WERI-Rb-1 (cell line): ENCODE measurements around the gene TMEM92.

Source experiments
- DNase-seq: peaks from one replicate; pipeline ENCODE4 v3.0.0-alpha.2; 2020
- H3K27ac ChIP-seq: fragments of 250-450 bp; sonication (Bioruptor Pico); 2 replicates; pipeline ENCODE4 v1.5.1; 2020; ENCODE audit warnings: mild to moderate bottlenecking, moderate library complexity
- H3K27me3 ChIP-seq: fragments of 250-450 bp; sonication (Bioruptor Pico); 2 replicates; pipeline ENCODE4 v1.5.1; 2021; ENCODE audit warnings: mild to moderate bottlenecking, low read depth, moderate library complexity; ENCODE audit not compliant: insufficient read depth, severe bottlenecking
- H3K36me3 ChIP-seq: fragments of 250-450 bp; sonication (Bioruptor Pico); 2 replicates; pipeline ENCODE4 v1.5.1; 2020; ENCODE audit warnings: mild to moderate bottlenecking, moderate library complexity
- H3K4me3 ChIP-seq: 2 replicates; pipeline ENCODE4 v1.5.1; 2011; ENCODE audit warnings: low read depth, mild to moderate bottlenecking, control low read depth, low read length
- H3K9me3 ChIP-seq: fragments of 250-450 bp; sonication (Bioruptor Pico); 2 replicates; pipeline ENCODE4 v1.5.1; 2021; ENCODE audit warnings: mild to moderate bottlenecking, moderate library complexity; ENCODE audit not compliant: severe bottlenecking
- CTCF ChIP-seq: IDR thresholded peaks from 2 replicates; pipeline ENCODE4 v1.5.1; 2011; ENCODE audit warnings: low read depth, mild to moderate bottlenecking, control low read depth, inconsistent platforms, low read length

The TMEM92 gene

DNA sequence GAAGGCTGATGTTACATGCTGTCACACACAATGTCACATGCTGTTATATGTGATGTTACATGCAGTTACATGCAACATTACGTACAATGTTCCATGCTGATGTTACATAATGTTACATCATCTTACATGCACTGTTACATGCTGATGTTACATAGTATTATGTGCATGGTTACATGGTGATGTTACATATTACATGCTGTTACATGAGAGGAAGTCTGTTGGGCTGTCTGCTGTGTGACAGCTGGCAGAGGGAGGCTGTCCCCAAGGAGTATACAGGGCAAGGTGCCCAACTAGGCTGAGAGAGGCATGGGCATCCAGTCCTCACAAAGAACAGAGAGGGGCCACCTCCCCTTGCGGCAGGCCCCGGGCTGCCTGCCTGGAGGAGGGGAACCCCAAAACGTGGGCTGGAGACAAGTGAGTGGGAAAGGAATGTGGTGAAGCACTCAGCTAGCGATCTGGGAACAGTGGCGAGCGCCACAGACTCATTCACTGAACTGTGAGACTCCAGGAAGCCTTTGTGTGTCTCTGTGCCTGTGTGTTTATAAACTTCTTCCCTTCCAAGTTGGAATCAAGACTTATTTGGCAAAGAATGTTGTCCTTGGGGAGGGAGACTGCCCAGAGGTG, 30.6 kb downstream of the TMEM92 start:
- no peak overlapping the region for H3K27ac ChIP-seq
- no peak for TF ChIP-seq CTCF
- H3K27me3 ChIP-seq, result no peaks in the 10 kb centered on the region
- peaks cover 9% of the 10 kb centered on the region for H3K9me3 ChIP-seq
- no peak for DNase-seq
- H3K4me3 ChIP-seq, result no peak overlapping the region
- H3K36me3 ChIP-seq, result no peaks in the 10 kb centered on the region

- no peaks in the 10 kb centered on the region for H3K36me3 ChIP-seq
- no peak for DNase-seq
- TF ChIP-seq CTCF, result no peak
These were observed 33.4 kb downstream of the TMEM92 start for GRCh38 chr17:50307654-50308053.

DNA sequence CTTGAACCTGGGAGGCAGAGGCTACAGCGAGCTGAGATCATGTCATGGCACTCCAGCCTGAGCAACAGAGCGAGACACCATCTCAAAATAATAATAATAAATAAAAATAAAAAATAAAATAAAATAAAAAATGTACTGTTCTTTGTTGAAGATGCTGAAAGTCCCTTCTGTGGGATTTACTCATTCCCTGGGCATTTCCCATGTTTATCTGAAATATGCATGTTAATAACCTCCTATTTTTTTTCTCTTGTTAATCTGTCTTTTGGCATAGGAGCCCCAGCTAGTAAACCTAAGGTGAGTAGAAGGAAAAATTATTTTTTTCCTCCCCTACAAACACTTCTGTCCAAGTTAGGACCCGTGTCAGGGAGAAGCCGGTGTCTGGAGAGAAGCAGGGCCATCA, 34.4 kb downstream of the TMEM92 start:
- Histone ChIP-seq H3K9me3 (peaks cover 12% of the 10 kb centered on the region), H3K27ac (peak overlapping the region; percentile 77), H3K36me3 (no peaks in the 10 kb centered on the region), H3K4me3 (no peak overlapping the region), H3K27me3 (no peaks in the 10 kb centered on the region)
- DNase-seq, result no peak
- no peak for TF ChIP-seq CTCF

More at GRCh38 chr17:50307654-50308053, 33.4 kb downstream of the TMEM92 start:
- no peak overlapping the region for H3K4me3 ChIP-seq
- H3K27me3 ChIP-seq, result no peaks in the 10 kb centered on the region
- no peak overlapping the region; the same call in 1 of the 2 replicates for H3K27ac ChIP-seq
- H3K9me3 ChIP-seq, result peaks cover 12% of the 10 kb centered on the region

DNA sequence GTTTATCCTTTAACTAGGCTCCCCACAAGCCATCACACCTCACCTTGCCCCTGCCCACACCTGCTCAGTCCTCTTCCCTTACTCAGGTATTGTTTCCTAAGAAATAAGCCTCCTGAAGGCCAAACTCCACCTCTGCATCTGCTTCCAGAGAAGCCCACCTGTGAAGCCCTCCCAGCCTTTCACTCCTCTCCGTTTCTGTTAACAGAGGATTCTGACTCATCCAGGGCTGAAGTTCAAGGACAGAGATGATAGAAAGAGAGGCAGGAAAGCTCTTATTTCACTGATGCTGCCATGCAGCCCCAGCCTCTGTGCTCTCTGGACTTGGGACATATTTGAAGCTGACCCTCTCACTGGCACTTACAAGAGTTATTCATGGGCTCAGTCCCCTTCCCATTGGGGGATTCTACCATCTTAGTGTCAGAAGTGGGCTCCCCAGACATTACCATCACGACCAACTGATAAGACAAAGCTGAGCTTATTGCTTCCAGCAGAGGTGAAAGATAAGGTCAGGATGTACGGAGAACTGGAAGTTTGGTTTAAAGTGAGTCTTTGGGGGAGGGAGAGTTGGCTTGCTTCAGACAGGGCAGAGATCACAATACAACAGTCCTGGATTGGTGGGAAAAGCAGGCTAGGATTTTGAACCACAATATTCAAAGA, 36.3 kb downstream of the TMEM92 start:
- TF ChIP-seq CTCF, result no peak
- Histone ChIP-seq H3K9me3 (peaks cover 15% of the 10 kb centered on the region), H3K4me3 (no peak overlapping the region), H3K27me3 (no peaks in the 10 kb centered on the region), H3K27ac (peak overlapping the region; percentile 43), H3K36me3 (no peaks in the 10 kb centered on the region)
- DNase-seq, result no peak

DNA sequence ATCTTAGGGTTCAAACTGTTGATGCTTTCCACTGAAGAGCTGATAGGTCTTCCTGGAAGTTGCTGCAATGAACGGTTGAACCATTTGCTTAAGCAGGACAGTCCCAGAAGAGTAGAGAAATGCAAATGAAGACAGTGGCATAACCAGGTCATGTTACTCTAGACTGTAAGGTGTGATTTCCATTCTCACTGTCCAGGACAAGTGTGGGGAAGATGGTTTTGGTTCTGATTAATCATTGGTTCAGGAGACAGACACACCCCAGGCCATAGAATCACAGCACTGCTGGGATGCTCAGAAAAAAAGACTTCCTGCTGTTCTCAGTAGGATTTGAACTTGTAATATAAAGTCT, 36.8 kb downstream of the TMEM92 start:
- H3K27ac ChIP-seq, result peak overlapping the region; percentile 75; the same call in 1 of the 2 replicates
- no peaks in the 10 kb centered on the region for H3K36me3 ChIP-seq
- no peak for TF ChIP-seq CTCF
- no peaks in the 10 kb centered on the region for H3K27me3 ChIP-seq
- H3K4me3 ChIP-seq, result no peak overlapping the region
- no peak for DNase-seq
- peaks cover 15% of the 10 kb centered on the region for H3K9me3 ChIP-seq
